Measurements from ENCODE around the gene ELF1. TPM values are rescaled to one million over a fixed set of nuclear protein-coding genes. Genes with fewer than 3 reads are reported as not detected.

The ELF1 gene
- polyA plus RNA-seq, 3 donors: 46.3 to 55.3 (median 53.6) TPM

Other genes starting within 250 kb of the ELF1 start
- gene MRPS31, start 248.1 kb downstream of the ELF1 start, polyA plus RNA-seq (ENCODE audit: insufficient read length in 3 of 3): 10 to 100 TPM; 43.2 to 56.0 (median 51.3) TPM
- 10 to 100 TPM; 17.0 to 18.6 (median 17.6) TPM for gene SLC25A15, start 229.7 kb downstream of the ELF1 start, polyA plus RNA-seq (ENCODE audit: insufficient read length in 3 of 3)
- 10 to 100 TPM; 22.8 to 26.5 (median 25.7) TPM for gene WBP4, start 42.2 kb upstream of the ELF1 start, polyA plus RNA-seq (ENCODE audit: insufficient read length in 3 of 3)
- gene KBTBD6, start 113.5 kb upstream of the ELF1 start, polyA plus RNA-seq (ENCODE audit: insufficient read length in 3 of 3): 10 to 100 TPM; 15.8 to 20.6 (median 19.3) TPM
- 10 to 100 TPM; 17.4 to 18.2 (median 18.0) TPM for gene KBTBD7, start 175.3 kb upstream of the ELF1 start, polyA plus RNA-seq (ENCODE audit: insufficient read length in 3 of 3)
- 10 to 100 TPM; 16.0 to 22.1 (median 19.7) TPM for gene MTRF1, start 244.3 kb upstream of the ELF1 start, polyA plus RNA-seq (ENCODE audit: insufficient read length in 3 of 3)

All from renal cortex interstitium (tissue), 3 donors.